Fibroblast of skin of back (primary cell): ENCODE measurements around the gene SEMA5B.

Experiments used
- DNase-seq: peaks from one replicate; pipeline ENCODE4 v3.0.0-alpha.2; 2013

The SEMA5B gene

GRCh38 chr3:122992676-122993075 lies 34.9 kb downstream of the SEMA5B start:
- no peak for DNase-seq

- DNase-seq, result no peak
These were observed 35.4 kb downstream of the SEMA5B start for GRCh38 chr3:122992133-122992532.

GRCh38 chr3:122991236-122991985 lies 36.2 kb downstream of the SEMA5B start:
- DNase-seq, result no peak

- DNase-seq, result no peak
These were observed 37.5 kb downstream of the SEMA5B start for GRCh38 chr3:122989856-122990575.

GRCh38 chr3:122988508-122988907 lies 39.1 kb downstream of the SEMA5B start:
- DNase-seq, result no peak

GRCh38 chr3:122987736-122988319 lies 39.7 kb downstream of the SEMA5B start:
- DNase-seq, result no peak

- DNase-seq, result no peak
These were observed 40.3 kb downstream of the SEMA5B start for GRCh38 chr3:122987231-122987630.

GRCh38 chr3:122986693-122987179 lies 40.8 kb downstream of the SEMA5B start:
- DNase-seq, result no peak

- DNase-seq, result no peak
These were observed 42.0 kb downstream of the SEMA5B start for GRCh38 chr3:122985539-122985938.

- no peak for DNase-seq
These were observed 42.9 kb downstream of the SEMA5B start for GRCh38 chr3:122984650-122985049.

GRCh38 chr3:122984007-122984406 lies 43.6 kb downstream of the SEMA5B start:
- no peak for DNase-seq

GRCh38 chr3:122982216-122983185 lies 45.1 kb downstream of the SEMA5B start:
- no peak for DNase-seq

GRCh38 chr3:122979211-122979610 lies 48.4 kb downstream of the SEMA5B start:
- DNase-seq, result no peak

- no peak for DNase-seq
These were observed 49.0 kb downstream of the SEMA5B start for GRCh38 chr3:122978569-122978968.

- DNase-seq, result peak; percentile 88
These were observed 49.7 kb downstream of the SEMA5B start for GRCh38 chr3:122977746-122978466.

GRCh38 chr3:122975924-122976293 lies 51.7 kb downstream of the SEMA5B start:
- no peak for DNase-seq

GRCh38 chr3:122975163-122975923 lies 52.2 kb downstream of the SEMA5B start:
- DNase-seq, result peak; percentile 50

GRCh38 chr3:122974764-122975162 lies 52.8 kb downstream of the SEMA5B start:
- peak; percentile 74 for DNase-seq

- DNase-seq, result no peak
These were observed 53.5 kb downstream of the SEMA5B start for GRCh38 chr3:122973893-122974615.

GRCh38 chr3:122972141-122972540 lies 55.4 kb downstream of the SEMA5B start:
- DNase-seq, result no peak
